GM12892 (cell line): ENCODE measurements around the gene SLC6A4.

Experiments
- DNase-seq: peaks from one replicate; pipeline ENCODE4 v3.0.0; 2011; ENCODE audit not compliant: insufficient read length
- FAIRE-seq: peaks from 2 replicates; lab custom pipeline; 2011; peaks lifted over from hg19 to GRCh38; lab: Jason Lieb, UNC
- POLR2A ChIP-seq: IDR thresholded peaks from 2 replicates; pipeline ENCODE4 v1.6.1; 2011; ENCODE audit warnings: low read depth, low read length, control low read depth
- POLR2AphosphoS5 ChIP-seq: IDR thresholded peaks from 2 replicates; pipeline ENCODE4 v1.6.1; 2011; ENCODE audit warnings: low read depth, low read length, control low read depth
- TAF1 ChIP-seq: IDR thresholded peaks from 2 replicates; pipeline ENCODE4 v1.6.1; 2011; ENCODE audit warnings: low read depth, mild to moderate bottlenecking, control low read depth, low read length, borderline replicate concordance

SLC6A4 gene

DNA sequence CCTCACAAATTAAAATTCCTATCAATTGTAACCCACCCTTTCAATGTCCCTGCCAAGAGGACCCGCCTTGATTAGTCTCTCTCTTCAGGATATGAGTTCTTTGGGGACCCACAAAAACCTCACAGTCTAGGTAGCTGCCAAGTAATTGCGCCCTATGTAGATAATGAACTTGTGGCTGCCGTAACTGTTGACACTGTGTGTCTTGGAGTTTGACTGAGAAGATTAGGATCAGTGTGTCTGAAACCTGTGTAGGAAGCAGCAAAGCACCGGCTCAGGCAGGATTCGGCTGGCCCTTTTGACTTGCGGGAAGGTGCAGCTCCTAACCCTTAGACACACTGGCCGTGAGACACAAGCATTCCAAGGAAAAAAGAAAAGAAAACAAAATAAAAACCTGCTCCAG, 17.8 kb upstream of the SLC6A4 start:
- no peak for FAIRE-seq
- TF ChIP-seq POLR2AphosphoS5, result no peak
- no peak for TF ChIP-seq POLR2A
- no peak for TF ChIP-seq TAF1
- no peak for DNase-seq

- no peak for FAIRE-seq
- TF ChIP-seq POLR2A, result no peak
- no peak for TF ChIP-seq TAF1
- no peak for TF ChIP-seq POLR2AphosphoS5
- no peak for DNase-seq
Observed at GRCh38 chr17:30251931-30252330, 16.4 kb upstream of the SLC6A4 start.

DNA sequence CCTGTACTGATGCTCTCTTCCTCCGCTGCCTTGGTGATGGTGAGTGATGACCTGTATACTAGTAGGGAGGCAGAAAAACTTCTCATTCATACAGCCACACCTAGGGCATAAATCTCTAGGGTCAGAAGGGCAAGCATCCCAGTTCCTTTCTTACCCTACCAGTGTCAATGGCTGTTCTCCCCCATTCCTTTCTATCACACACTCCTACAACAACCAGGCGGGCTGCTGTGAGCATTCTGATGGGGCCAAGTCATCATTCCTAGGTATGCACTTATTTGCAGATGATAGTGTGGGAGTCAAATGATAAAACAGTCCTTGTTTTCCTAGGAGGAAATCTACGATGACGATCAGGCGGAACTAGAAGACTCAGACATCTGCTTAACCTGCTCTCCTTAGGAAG, 14.0 kb upstream of the SLC6A4 start:
- no peak for DNase-seq
- TF ChIP-seq TAF1 (no peak), POLR2A (no peak), POLR2AphosphoS5 (no peak)
- no peak for FAIRE-seq

DNA sequence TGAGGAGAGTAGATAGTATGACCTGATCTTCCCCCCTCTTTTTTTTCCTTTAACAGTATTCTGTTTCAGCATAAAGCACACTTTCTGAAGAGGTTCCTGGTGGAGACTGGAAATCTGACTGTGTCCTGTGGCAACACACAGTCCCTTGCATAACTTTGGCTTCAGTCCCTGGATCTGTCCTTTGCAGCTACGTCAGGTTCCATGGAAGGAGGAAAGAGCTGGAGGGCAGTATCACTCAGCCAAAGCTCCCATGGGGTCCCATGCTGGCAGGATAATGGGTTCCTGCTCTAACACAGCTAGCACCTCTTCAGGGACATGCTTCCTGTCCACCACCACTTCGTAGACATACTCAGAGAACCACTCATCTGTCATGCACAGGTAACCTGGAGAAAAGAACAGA, 13.3 kb upstream of the SLC6A4 start:
- FAIRE-seq (no peak), DNase-seq (no peak)
- TF ChIP-seq POLR2AphosphoS5 (no peak), TAF1 (no peak), POLR2A (no peak)

DNA sequence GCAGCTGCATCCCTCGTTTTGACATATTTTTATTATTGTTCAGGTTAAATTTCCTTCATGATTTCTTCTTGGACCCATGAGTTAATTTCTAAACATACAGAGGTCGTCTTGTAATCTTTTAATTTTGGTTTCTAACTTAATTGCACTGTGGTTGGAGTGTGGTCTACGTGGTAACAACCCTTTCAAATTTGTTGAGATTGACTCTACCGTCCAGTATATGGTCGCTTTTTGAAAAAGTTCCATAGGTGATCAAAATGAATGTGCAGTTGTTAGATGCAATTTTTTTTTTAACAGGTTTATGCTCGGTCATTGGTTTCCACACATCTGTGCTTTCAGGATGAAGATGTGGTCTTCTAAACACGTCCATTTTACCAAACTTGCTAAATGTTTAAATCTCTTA, 11.0 kb upstream of the SLC6A4 start:
- FAIRE-seq (no peak), DNase-seq (no peak)
- TF ChIP-seq POLR2AphosphoS5, result no peak

- FAIRE-seq, result no peak
- no peak for DNase-seq
- TF ChIP-seq POLR2A, result no peak
- no peak for TF ChIP-seq TAF1
- no peak for TF ChIP-seq POLR2AphosphoS5
Observed at GRCh38 chr17:30244853-30245385, 9.4 kb upstream of the SLC6A4 start.

GRCh38 chr17:30243568-30243967, 8.1 kb upstream of the SLC6A4 start:
- TF ChIP-seq POLR2AphosphoS5 (no peak), POLR2A (no peak), TAF1 (no peak)
- no peak for DNase-seq
- no peak for FAIRE-seq

GRCh38 chr17:30243002-30243401, 7.5 kb upstream of the SLC6A4 start:
- no peak for DNase-seq
- no peak for FAIRE-seq
- TF ChIP-seq TAF1, result no peak
- no peak for TF ChIP-seq POLR2A

DNA sequence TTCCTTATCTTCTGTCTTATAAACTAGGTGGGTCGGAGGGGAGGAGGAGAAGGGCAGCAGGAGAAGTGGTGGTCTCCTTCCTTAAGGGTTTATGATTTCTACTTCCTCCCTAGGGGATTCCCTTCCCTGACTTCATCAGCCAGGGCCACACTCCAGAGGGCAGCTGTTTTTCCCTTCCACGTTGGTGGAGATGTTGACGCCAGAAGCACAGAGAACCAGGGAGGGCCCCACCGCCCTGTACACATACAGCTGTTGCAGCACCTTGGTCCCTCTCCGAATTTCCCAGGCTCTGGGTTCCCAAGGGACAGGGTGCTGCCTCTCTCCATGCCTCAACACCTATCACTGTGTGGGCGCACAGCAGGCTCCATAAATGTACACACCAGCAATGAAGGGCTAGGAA, 5.6 kb upstream of the SLC6A4 start:
- FAIRE-seq, result no peak
- no peak for DNase-seq
- TF ChIP-seq POLR2AphosphoS5 (no peak), POLR2A (no peak), TAF1 (no peak)

GRCh38 chr17:30240177-30240576, 4.7 kb upstream of the SLC6A4 start:
- no peak for FAIRE-seq
- no peak for TF ChIP-seq POLR2A
- TF ChIP-seq POLR2AphosphoS5, result no peak
- TF ChIP-seq TAF1, result no peak
- no peak for DNase-seq

GRCh38 chr17:30239089-30239462, 3.6 kb upstream of the SLC6A4 start:
- TF ChIP-seq POLR2A (no peak), POLR2AphosphoS5 (no peak), TAF1 (no peak)
- no peak for DNase-seq
- FAIRE-seq, result no peak

GRCh38 chr17:30238387-30239088, 3.0 kb upstream of the SLC6A4 start:
- FAIRE-seq, result no peak
- DNase-seq, result no peak
- TF ChIP-seq POLR2A (no peak), TAF1 (no peak), POLR2AphosphoS5 (no peak)
